OCI-LY1 (cell line): ENCODE data around the gene NLGN3.

ENCODE experiments used
- H2AFZ ChIP-seq: fragments of 200-600 bp; sonication (generic), shearing (Covaris generic); 2 replicates; pipeline ENCODE4 v1.6.0; 2014; ENCODE audit warnings: antibody characterized with exemption, mild to moderate bottlenecking, low read length
- H3F3A ChIP-seq: fragments of 200-600 bp; sonication (generic), shearing (Covaris generic); 2 replicates; pipeline ENCODE4 v1.6.0; 2014; ENCODE audit warnings: mild to moderate bottlenecking, antibody characterized with exemption, low read length, moderate library complexity; ENCODE audit not compliant: insufficient read depth
- H3K27ac ChIP-seq: fragments of 200-600 bp; sonication (generic); 2 replicates; pipeline ENCODE4 v1.5.1; 2014; ENCODE audit warnings: low read length, mixed run types, mild to moderate bottlenecking, low read depth; ENCODE audit not compliant: poor library complexity, severe bottlenecking
- H3K27me3 ChIP-seq: fragments of 200-600 bp; sonication (generic); 2 replicates; pipeline ENCODE4 v1.6.0; 2014; ENCODE audit warnings: antibody characterized with exemption, mild to moderate bottlenecking, low read length, moderate library complexity; ENCODE audit not compliant: insufficient read depth
- H3K36me3 ChIP-seq: fragments of 200-600 bp; sonication (generic); 2 replicates; pipeline ENCODE4 v1.6.1; 2014; ENCODE audit warnings: mild to moderate bottlenecking, antibody characterized with exemption, low read length, moderate library complexity, mixed read lengths; ENCODE audit not compliant: insufficient read depth
- H3K4me1 ChIP-seq: fragments of 200-600 bp; sonication (generic); 2 replicates; pipeline ENCODE4 v1.5.1; 2014; ENCODE audit warnings: mild to moderate bottlenecking, low read length, moderate library complexity; ENCODE audit not compliant: insufficient read depth, severe bottlenecking
- H3K4me2 ChIP-seq: fragments of 200-600 bp; sonication (generic), shearing (Covaris generic); 2 replicates; pipeline ENCODE4 v1.6.1; 2014; ENCODE audit warnings: low read length
- H3K4me3 ChIP-seq: fragments of 200-600 bp; sonication (generic); 2 replicates; pipeline ENCODE4 v1.5.1; 2014; ENCODE audit warnings: low read length, low read depth, mild to moderate bottlenecking, mixed read lengths; ENCODE audit not compliant: poor library complexity, severe bottlenecking
- H3K79me2 ChIP-seq: fragments of 200-600 bp; shearing (Covaris generic); 2 replicates; pipeline ENCODE4 v1.6.1; 2016; ENCODE audit warnings: mixed run types, low read length, mixed read lengths; ENCODE audit not compliant: insufficient read depth
- H3K9ac ChIP-seq: fragments of 200-600 bp; sonication (generic), shearing (Covaris generic); 2 replicates; pipeline ENCODE4 v1.6.1; 2014; ENCODE audit warnings: mild to moderate bottlenecking, low read length, mixed read lengths
- H3K9me2 ChIP-seq: fragments of 200-600 bp; sonication (generic), shearing (Covaris generic); 2 replicates; pipeline ENCODE4 v1.6.1; 2014; ENCODE audit warnings: low read depth, mild to moderate bottlenecking, low read length, mixed read lengths
- H3K9me3 ChIP-seq: fragments of 200-600 bp; shearing (Covaris generic); 2 replicates; pipeline ENCODE4 v1.6.1; 2014; ENCODE audit warnings: low read length, mixed read lengths
- H4K20me1 ChIP-seq: fragments of 200-600 bp; sonication (generic), shearing (Covaris generic); 2 replicates; pipeline ENCODE4 v1.6.0; 2016; ENCODE audit warnings: mild to moderate bottlenecking, low read length; ENCODE audit not compliant: insufficient read depth
- EZH2 ChIP-seq: fragments of 200-600 bp; sonication (generic), shearing (Covaris generic); IDR thresholded peaks from 2 replicates; pipeline ENCODE4 v1.8.0; 2017; ENCODE audit warnings: borderline replicate concordance, mixed run types, mild to moderate bottlenecking, antibody characterized with exemption, low read length, moderate library complexity, mixed read lengths
- TF ChIP-seq, protein P1 (sequence below): fragments of 200-600 bp; sonication (generic), shearing (Covaris generic); IDR thresholded peaks from 2 replicates; pipeline ENCODE4 v1.5.1; 2017; ENCODE audit warnings: mild to moderate bottlenecking, antibody characterized with exemption, low read length, moderate library complexity, mixed read lengths

NLGN3 gene

GRCh38 chrX:71106427-71106826 is 38.2 kb upstream of the NLGN3 start, which contains the start of gene CXorf65:
Gene CXorf65, minus strand, starts transcription at chrX:71106740. Its CDS starts 184 bp downstream, at chrX:71106556.
- Histone ChIP-seq H3K79me2 (no peaks in the 10 kb centered on the region), H3K4me2 (no peak within 1 kb of the TSS), H3K9me2 (no peaks in the 10 kb centered on the region), H3K27me3 (no peaks in the 10 kb centered on the region), H3K36me3 (peaks cover 24% of the 10 kb centered on the region), H2AFZ (no peak within 1 kb of the TSS), H3K4me1 (peaks cover 38% of the 10 kb centered on the region), H3K9me3 (no peaks in the 10 kb centered on the region), H3K9ac (no peak within 1 kb of the TSS), H3K27ac (no peak within 1 kb of the TSS), H3F3A (no peaks in the 10 kb centered on the region), H3K4me3 (no peak within 1 kb of the TSS), H4K20me1 (no peaks in the 10 kb centered on the region)
- TF ChIP-seq, protein P1, sequence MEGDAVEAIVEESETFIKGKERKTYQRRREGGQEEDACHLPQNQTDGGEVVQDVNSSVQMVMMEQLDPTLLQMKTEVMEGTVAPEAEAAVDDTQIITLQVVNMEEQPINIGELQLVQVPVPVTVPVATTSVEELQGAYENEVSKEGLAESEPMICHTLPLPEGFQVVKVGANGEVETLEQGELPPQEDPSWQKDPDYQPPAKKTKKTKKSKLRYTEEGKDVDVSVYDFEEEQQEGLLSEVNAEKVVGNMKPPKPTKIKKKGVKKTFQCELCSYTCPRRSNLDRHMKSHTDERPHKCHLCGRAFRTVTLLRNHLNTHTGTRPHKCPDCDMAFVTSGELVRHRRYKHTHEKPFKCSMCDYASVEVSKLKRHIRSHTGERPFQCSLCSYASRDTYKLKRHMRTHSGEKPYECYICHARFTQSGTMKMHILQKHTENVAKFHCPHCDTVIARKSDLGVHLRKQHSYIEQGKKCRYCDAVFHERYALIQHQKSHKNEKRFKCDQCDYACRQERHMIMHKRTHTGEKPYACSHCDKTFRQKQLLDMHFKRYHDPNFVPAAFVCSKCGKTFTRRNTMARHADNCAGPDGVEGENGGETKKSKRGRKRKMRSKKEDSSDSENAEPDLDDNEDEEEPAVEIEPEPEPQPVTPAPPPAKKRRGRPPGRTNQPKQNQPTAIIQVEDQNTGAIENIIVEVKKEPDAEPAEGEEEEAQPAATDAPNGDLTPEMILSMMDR: no peak
- no peak for TF ChIP-seq EZH2

- Histone ChIP-seq H3K4me3 (no peak overlapping the region), H3K9me3 (no peaks in the 10 kb centered on the region), H3K4me2 (no peak overlapping the region), H3K27me3 (no peaks in the 10 kb centered on the region), H3K9ac (no peak overlapping the region), H3K36me3 (peaks cover 24% of the 10 kb centered on the region), H2AFZ (no peak overlapping the region), H3K79me2 (no peaks in the 10 kb centered on the region), H3K9me2 (no peaks in the 10 kb centered on the region), H3K4me1 (peaks cover 46% of the 10 kb centered on the region), H3F3A (no peaks in the 10 kb centered on the region), H3K27ac (no peak overlapping the region), H4K20me1 (no peaks in the 10 kb centered on the region)
- TF ChIP-seq, protein P1: no peak
- TF ChIP-seq EZH2: no peak
Measured at GRCh38 chrX:71107245-71107644, 37.4 kb upstream of the NLGN3 start.

GRCh38 chrX:71107762-71108360 is 36.8 kb upstream of the NLGN3 start:
- Histone ChIP-seq H4K20me1 (no peaks in the 10 kb centered on the region), H3F3A (no peaks in the 10 kb centered on the region), H3K4me3 (no peak overlapping the region), H3K27me3 (no peaks in the 10 kb centered on the region), H3K9me2 (no peaks in the 10 kb centered on the region), H2AFZ (no peak overlapping the region), H3K9ac (no peak overlapping the region), H3K4me2 (no peak overlapping the region), H3K27ac (no peak overlapping the region), H3K4me1 (peaks cover 52% of the 10 kb centered on the region), H3K79me2 (no peaks in the 10 kb centered on the region), H3K9me3 (no peaks in the 10 kb centered on the region), H3K36me3 (peaks cover 24% of the 10 kb centered on the region)
- TF ChIP-seq, protein P1: no peak
- no peak for TF ChIP-seq EZH2
